ENCODE results near the gene CCDC183. TPM values are rescaled to one million over a fixed set of nuclear protein-coding genes. Genes with fewer than 3 reads are reported as not detected.

Gene CCDC183
- total RNA-seq, 1 donor from 2014 or later, result not detected

Other genes with a start within 250 kb of the CCDC183 start
- gene EGFL7, start 133.4 kb upstream of the CCDC183 start, total RNA-seq, result not detected in 2 replicates
- gene AGPAT2, start 108.9 kb upstream of the CCDC183 start, total RNA-seq, result 16.6 and 17.1 TPM in 2 replicates
- gene DIPK1B, start 83.8 kb upstream of the CCDC183 start, total RNA-seq, result 1.5 and 2.2 TPM in 2 replicates
- gene LCN10, start 53.4 kb upstream of the CCDC183 start, total RNA-seq, result 13.7 and 15.9 TPM in 2 replicates
- gene LCN6, start 47.8 kb upstream of the CCDC183 start, total RNA-seq, result not detected in 2 replicates
- gene LCN8, start 38.1 kb upstream of the CCDC183 start, total RNA-seq, result 5.3 and 6.9 TPM in 2 replicates
- not detected in 2 replicates for gene LCN15, start 31.8 kb upstream of the CCDC183 start, total RNA-seq
- gene TMEM141, start 5.0 kb upstream of the CCDC183 start, total RNA-seq, result 34.9 and 35.8 TPM in 2 replicates
- 70.1 and 75.0 TPM in 2 replicates for gene RABL6, start 11.6 kb downstream of the CCDC183 start, total RNA-seq
- 1.0 and 1.6 TPM in 2 replicates for gene AJM1, start 46.1 kb downstream of the CCDC183 start, total RNA-seq
- 58.8 and 64.6 TPM in 2 replicates for gene PHPT1, start 53.1 kb downstream of the CCDC183 start, total RNA-seq
- gene MAMDC4, start 56.0 kb downstream of the CCDC183 start, total RNA-seq, result 5.2 and 6.1 TPM in 2 replicates
- gene EDF1, start 70.0 kb downstream of the CCDC183 start, total RNA-seq, result 282 and 298 TPM in 2 replicates
- 49.7 and 58.2 TPM in 2 replicates for gene TRAF2, start 90.2 kb downstream of the CCDC183 start, total RNA-seq
- 81.5 and 82.1 TPM in 2 replicates for gene FBXW5, start 148.4 kb downstream of the CCDC183 start, total RNA-seq
- 0.69 and 3.4 TPM in 2 replicates for gene C8G, start 148.9 kb downstream of the CCDC183 start, total RNA-seq
- gene LCN12, start 155.9 kb downstream of the CCDC183 start, total RNA-seq, result 2.4 TPM in 2 replicates
- not detected in 2 replicates for gene PTGDS, start 181.2 kb downstream of the CCDC183 start, total RNA-seq
- not detected in 2 replicates for gene LCNL1, start 186.7 kb downstream of the CCDC183 start, total RNA-seq
- 43.4 and 47.8 TPM in 2 replicates for gene PAXX, start 196.1 kb downstream of the CCDC183 start, total RNA-seq
- not detected in 2 replicates for gene CLIC3, start 200.2 kb downstream of the CCDC183 start, total RNA-seq
- gene ABCA2, start 231.9 kb downstream of the CCDC183 start, total RNA-seq, result 4.5 and 7.5 TPM in 2 replicates
- 3.9 and 5.0 TPM in 2 replicates for gene FUT7, start 235.8 kb downstream of the CCDC183 start, total RNA-seq
- 0.18 TPM in 1 of 2 replicates, not detected in the other for gene NPDC1, start 249.8 kb downstream of the CCDC183 start, total RNA-seq